ENCODE data around the gene JAK3. TPM values are rescaled to one million over a fixed set of nuclear protein-coding genes. Genes with fewer than 3 reads are reported as not detected.

The JAK3 gene
- total RNA-seq, 2 donors from 2014 or later, result 2.0 to 3.1 TPM

DNA sequence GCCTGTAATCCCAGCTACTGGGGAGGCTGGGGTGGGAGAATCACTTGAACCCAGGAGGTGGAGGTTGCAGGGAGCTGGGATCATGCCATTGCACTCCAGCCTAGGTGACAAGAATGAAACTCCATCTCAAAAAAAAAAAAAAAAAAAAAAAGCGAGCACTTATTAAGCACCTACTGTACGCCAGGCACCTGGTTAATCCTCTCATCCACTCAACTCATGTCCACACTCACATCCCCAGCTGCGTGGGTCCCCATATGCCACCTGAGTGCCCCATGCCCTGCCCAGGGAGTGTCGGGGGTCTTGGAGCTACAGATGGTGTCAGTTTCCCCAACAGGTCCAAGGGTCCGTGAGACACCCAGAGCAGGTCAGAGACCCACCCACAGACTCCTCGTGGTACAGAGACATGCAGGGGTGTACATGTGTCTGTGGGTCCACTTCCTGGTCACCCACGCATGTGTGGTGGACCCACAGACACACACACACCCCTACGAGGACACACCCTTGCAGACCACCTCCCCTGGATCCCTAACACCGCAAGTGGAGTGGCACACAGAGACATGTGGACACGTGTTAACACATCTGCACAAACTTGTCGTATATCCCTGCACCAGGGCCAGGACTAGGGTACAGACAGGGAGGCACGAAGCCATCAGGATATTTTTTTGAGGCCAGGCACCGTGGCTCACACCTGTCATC is 30.0 kb downstream of the JAK3 start:
- 68 to 81% methylated on average over 5 to 13 of the region's 13 CpGs for WGBS, 2 donors
- TF ChIP-seq POLR2A (IDR thresholded peaks at IDR 0.05), result no peak
- TF ChIP-seq, protein P1, sequence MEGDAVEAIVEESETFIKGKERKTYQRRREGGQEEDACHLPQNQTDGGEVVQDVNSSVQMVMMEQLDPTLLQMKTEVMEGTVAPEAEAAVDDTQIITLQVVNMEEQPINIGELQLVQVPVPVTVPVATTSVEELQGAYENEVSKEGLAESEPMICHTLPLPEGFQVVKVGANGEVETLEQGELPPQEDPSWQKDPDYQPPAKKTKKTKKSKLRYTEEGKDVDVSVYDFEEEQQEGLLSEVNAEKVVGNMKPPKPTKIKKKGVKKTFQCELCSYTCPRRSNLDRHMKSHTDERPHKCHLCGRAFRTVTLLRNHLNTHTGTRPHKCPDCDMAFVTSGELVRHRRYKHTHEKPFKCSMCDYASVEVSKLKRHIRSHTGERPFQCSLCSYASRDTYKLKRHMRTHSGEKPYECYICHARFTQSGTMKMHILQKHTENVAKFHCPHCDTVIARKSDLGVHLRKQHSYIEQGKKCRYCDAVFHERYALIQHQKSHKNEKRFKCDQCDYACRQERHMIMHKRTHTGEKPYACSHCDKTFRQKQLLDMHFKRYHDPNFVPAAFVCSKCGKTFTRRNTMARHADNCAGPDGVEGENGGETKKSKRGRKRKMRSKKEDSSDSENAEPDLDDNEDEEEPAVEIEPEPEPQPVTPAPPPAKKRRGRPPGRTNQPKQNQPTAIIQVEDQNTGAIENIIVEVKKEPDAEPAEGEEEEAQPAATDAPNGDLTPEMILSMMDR (IDR thresholded peaks at IDR 0.05), result no peak

DNA sequence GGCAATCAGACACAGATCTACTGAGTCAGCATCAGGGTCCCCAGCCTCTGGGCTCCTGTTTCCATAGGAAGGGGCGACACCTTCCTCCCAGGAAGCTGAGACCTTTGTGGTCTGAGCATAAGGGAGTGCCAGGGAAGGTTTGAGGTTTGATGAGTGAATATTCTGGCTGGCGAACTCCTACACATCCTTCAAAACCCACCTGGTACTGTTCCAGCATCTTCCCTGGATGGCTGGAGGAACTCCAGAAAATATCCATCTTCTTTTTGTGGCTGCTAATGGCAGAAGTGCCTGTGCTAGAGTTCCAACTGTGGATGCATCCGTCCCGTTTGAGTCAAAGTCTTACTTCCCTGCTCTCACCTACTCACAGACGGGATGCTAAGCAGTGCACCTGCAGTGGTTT is 35.7 kb downstream of the JAK3 start:
- DNase-seq (no peak), ATAC-seq (no peak)
- 67 to 73% methylated on average over 5 of the region's 5 CpGs for WGBS, 2 donors
- no peak overlapping the region for H3K27ac ChIP-seq
- TF ChIP-seq, protein P1 (IDR thresholded peaks at IDR 0.05), result no peak
- TF ChIP-seq POLR2A (IDR thresholded peaks at IDR 0.05), result no peak
- no peaks in the 10 kb centered on the region for H3K27me3 ChIP-seq
- no peaks in the 10 kb centered on the region for H3K9me3 ChIP-seq
- intact Hi-C loops (cut with DNase I), result no loop called here
- H3K4me3 ChIP-seq, result no peak overlapping the region
- no peaks in the 10 kb centered on the region for H3K4me1 ChIP-seq
- no peaks in the 10 kb centered on the region for H3K36me3 ChIP-seq (replicated peaks in 1 of 2; ENCODE audit: insufficient read depth in 1 of 2, low read depth in 2 of 2)

More for the DNA sequence above, 30.0 kb downstream of the JAK3 start:
- ATAC-seq, result no peak
- intact Hi-C loops (cut with DNase I), result no loop called here
- no peaks in the 10 kb centered on the region for H3K4me1 ChIP-seq
- H3K36me3 ChIP-seq (replicated peaks in 1 of 2; ENCODE audit: insufficient read depth in 1 of 2, low read depth in 2 of 2), result no peaks in the 10 kb centered on the region
- H3K4me3 ChIP-seq, result no peak overlapping the region
- no peak overlapping the region for H3K27ac ChIP-seq
- no peaks in the 10 kb centered on the region for H3K9me3 ChIP-seq
- no peak for DNase-seq
- H3K27me3 ChIP-seq, result no peaks in the 10 kb centered on the region

DNA sequence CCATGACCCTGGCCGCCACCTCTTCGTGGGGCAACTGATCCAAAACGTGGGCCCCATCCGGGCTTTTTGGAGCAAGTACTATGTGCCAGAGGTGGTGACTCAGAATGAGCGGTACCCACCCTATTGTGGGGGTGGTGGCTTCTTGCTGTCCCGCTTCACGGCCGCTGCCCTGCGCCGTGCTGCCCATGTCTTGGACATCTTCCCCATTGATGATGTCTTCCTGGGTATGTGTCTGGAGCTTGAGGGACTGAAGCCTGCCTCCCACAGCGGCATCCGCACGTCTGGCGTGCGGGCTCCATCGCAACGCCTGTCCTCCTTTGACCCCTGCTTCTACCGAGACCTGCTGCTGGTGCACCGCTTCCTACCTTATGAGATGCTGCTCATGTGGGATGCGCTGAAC is 36.1 kb downstream of the JAK3 start:
- 84 to 96% methylated on average over 12 to 19 of the region's 20 CpGs for WGBS, 2 donors
- H3K27me3 ChIP-seq, result no peaks in the 10 kb centered on the region
- ATAC-seq (no peak), DNase-seq (no peak)
- no peaks in the 10 kb centered on the region for H3K9me3 ChIP-seq
- no peak for TF ChIP-seq POLR2A (IDR thresholded peaks at IDR 0.05)
- no peaks in the 10 kb centered on the region for H3K36me3 ChIP-seq (replicated peaks in 1 of 2; ENCODE audit: insufficient read depth in 1 of 2, low read depth in 2 of 2)
- intact Hi-C loops (cut with DNase I), result no loop called here
- H3K4me3 ChIP-seq, result no peak overlapping the region
- no peak overlapping the region for H3K27ac ChIP-seq
- no peaks in the 10 kb centered on the region for H3K4me1 ChIP-seq

DNA sequence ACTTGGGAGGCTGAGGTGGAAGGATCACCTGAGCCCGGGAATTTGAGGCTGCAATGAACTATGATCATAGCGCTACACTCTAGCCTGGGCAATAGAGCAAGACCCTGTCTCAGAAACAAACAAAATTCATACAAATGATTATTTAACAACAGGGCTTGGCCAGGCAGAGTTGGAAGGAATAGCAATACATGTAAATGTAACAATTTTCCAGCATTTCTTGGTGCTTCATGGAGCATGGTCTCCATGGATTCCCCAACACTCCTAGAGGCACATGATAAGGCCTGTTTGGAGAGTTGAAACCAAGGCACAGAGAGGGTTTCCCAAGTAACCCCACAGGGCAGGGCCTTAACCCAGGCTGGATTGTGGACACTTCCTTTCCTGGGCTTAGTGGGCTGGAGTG is 36.7 kb downstream of the JAK3 start:
- intact Hi-C loops (cut with DNase I), result no loop called here
- no peak for DNase-seq
- TF ChIP-seq, protein P1 (IDR thresholded peaks at IDR 0.05), result no peak
- no peak for TF ChIP-seq POLR2A (IDR thresholded peaks at IDR 0.05)
- Histone ChIP-seq H3K36me3 (replicated peaks in 1 of 2; ENCODE audit: insufficient read depth in 1 of 2, low read depth in 2 of 2) (no peaks in the 10 kb centered on the region), H3K27me3 (no peaks in the 10 kb centered on the region), H3K9me3 (no peaks in the 10 kb centered on the region), H3K4me3 (no peak overlapping the region), H3K4me1 (no peaks in the 10 kb centered on the region), H3K27ac (no peak overlapping the region)
- ATAC-seq, result no peak
- WGBS, 2 donors, result 92 to 100% methylated on average over 2 of the region's 2 CpGs

DNA sequence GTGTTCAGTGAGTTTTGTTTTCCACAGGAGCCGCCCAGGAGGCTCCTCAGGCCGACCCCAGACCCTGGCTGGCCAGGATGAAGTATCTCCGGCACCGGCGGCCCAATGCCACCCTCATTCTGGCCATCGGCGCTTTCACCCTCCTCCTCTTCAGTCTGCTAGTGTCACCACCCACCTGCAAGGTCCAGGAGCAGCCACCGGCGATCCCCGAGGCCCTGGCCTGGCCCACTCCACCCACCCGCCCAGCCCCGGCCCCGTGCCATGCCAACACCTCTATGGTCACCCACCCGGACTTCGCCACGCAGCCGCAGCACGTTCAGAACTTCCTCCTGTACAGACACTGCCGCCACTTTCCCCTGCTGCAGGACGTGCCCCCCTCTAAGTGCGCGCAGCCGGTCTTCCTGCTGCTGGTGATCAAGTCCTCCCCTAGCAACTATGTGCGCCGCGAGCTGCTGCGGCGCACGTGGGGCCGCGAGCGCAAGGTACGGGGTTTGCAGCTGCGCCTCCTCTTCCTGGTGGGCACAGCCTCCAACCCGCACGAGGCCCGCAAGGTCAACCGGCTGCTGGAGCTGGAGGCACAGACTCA is 40.0 kb downstream of the JAK3 start:
- WGBS, 2 donors, result 79 to 83% methylated on average over 22 to 36 of the region's 38 CpGs
- no peak for DNase-seq
- intact Hi-C loops (cut with DNase I), result no loop called here

More for the DNA sequence above, 40.0 kb downstream of the JAK3 start:
- Histone ChIP-seq H3K27me3 (no peaks in the 10 kb centered on the region), H3K4me1 (no peaks in the 10 kb centered on the region), H3K9me3 (no peaks in the 10 kb centered on the region), H3K36me3 (replicated peaks in 1 of 2; ENCODE audit: insufficient read depth in 1 of 2, low read depth in 2 of 2) (no peaks in the 10 kb centered on the region), H3K27ac (no peak overlapping the region), H3K4me3 (no peak overlapping the region)
- no peak for ATAC-seq
- TF ChIP-seq, protein P1 (IDR thresholded peaks at IDR 0.05), result no peak
- no peak for TF ChIP-seq POLR2A (IDR thresholded peaks at IDR 0.05)

All from body of pancreas (tissue), 4 donors.